Uterus (tissue), 2 donors: Measurements from ENCODE around the gene MPP1.

Experiments
- CTCF ChIP-seq, 4 experiments: fragments of 200-600 bp in 2 of 4; fragments of 450-650 bp in 2 of 4; sonication (generic) in 2 of 4; IDR thresholded peaks; one replicate each; pipeline ENCODE4 v1.5.1; 2016 to 2019; ENCODE audit warnings: antibody characterized with exemption in 4 of 4, mild to moderate bottlenecking in 2 of 4, moderate library complexity in 1 of 4
- POLR2A ChIP-seq, 2 donors: fragments of 450-650 bp; IDR thresholded peaks; one replicate each; pipeline ENCODE4 v1.6.1; 2016; ENCODE audit warnings: antibody characterized with exemption in 2 of 2, mild to moderate bottlenecking in 1 of 2, moderate library complexity in 1 of 2

DNA sequence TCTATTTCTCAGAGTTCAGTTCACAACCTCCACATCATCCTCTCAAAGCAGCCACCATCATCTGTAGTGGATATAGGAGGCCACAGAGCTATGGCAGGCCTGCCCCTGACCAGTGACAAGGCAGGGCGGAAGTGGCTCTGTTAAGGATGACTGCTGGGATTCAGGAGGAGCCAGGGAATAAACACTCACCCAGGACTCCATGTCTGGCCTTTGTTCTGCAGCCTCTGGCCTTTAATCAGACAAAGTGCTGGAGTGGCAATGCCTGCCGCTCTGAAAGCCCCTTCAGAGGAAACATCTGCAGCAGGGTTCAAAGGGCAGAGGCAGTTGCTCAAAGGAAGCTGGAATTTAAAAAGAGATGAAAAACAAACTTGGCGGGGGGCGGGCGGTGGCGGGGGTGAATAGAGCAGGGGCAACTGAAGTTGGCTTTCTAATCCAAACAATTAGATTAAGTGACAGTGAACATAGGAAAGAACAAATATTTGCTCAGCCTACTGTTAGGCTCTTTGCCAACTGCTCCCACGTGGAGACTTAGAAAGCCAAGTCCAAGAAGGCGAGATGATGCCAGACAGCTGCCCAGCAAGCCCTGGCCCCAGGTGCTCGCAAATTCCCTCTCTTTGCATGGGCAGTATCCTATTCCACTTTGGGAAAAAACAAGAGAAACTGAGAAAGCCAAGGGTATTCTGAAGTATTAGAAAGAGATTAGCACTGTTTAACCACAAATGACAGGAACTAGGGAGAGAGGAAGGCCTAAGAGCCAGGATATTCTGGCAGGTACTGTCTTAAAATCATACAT is 5.5 kb downstream of the MPP1 start:
- TF ChIP-seq CTCF (IDR thresholded peaks at IDR 0.05) (no peak), POLR2A (IDR thresholded peaks at IDR 0.05) (no peak)
